ENCODE data around the gene NRF1. TPM values are rescaled to one million over a fixed set of nuclear protein-coding genes. Genes with fewer than 3 reads are reported as not detected.

The NRF1 gene
- total RNA-seq, 1 donor from 2014 or later, result 25.6 TPM

DNA sequence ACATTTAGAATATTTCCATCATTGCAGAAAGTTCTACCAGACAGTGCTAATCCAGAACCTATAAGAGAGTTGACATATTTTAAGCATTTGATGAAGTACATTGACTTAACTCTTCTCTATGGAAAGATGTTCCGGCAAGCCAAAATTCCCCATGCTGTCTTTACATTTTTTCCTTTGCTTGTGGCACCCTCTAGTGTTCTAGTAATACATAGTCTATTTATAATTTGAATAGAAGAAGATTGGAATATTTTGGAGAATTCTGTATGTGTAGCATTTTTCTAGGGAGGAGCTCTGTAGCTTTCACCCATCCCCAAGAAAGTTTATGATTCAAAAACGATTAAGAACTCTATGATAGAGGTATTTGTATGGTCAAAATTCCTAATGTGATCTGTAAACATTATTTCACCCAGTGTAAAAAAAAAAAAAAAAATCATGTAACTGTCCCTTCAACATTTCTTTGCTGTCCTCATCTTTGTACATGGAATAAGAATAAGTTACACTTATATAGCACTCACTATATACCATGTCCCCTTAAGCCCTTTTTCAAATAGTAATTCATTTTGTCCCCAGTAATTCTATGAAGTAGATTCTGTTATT is 33.2 kb downstream of the NRF1 start:
- no peaks in the 10 kb centered on the region for H3K27me3 Mint-ChIP-seq
- no peak overlapping the region for H3K27ac Mint-ChIP-seq
- peaks cover 23% of the 10 kb centered on the region for H3K4me1 Mint-ChIP-seq (ENCODE audit: unreplicated experiment)
- no peak for DNase-seq (ENCODE audit: extremely low spot score, unreplicated experiment)
- peak; percentile 74 for TF ChIP-seq CTCF (conservative IDR thresholded peaks at IDR 0.05)
- no peak overlapping the region for H3K4me3 Mint-ChIP-seq
- peaks cover 10% of the 10 kb centered on the region for H3K36me3 Mint-ChIP-seq
- H3K9me3 Mint-ChIP-seq, result no peaks in the 10 kb centered on the region

- Mint-ChIP-seq H3K27me3 (no peaks in the 10 kb centered on the region), H3K9me3 (no peaks in the 10 kb centered on the region), H3K36me3 (peaks cover 10% of the 10 kb centered on the region), H3K4me3 (no peak overlapping the region), H3K27ac (peak overlapping the region; percentile 6), H3K4me1 (ENCODE audit: unreplicated experiment) (peaks cover 23% of the 10 kb centered on the region)
- no peak for TF ChIP-seq CTCF (conservative IDR thresholded peaks at IDR 0.05)
- no peak for DNase-seq (ENCODE audit: extremely low spot score, unreplicated experiment)
Observed at GRCh38 chr7:129646369-129647021, 35.0 kb downstream of the NRF1 start.

GRCh38 chr7:129649128-129649690 is 37.7 kb downstream of the NRF1 start:
- Mint-ChIP-seq H3K9me3 (peaks cover 4% of the 10 kb centered on the region), H3K4me3 (no peak overlapping the region), H3K27ac (no peak overlapping the region), H3K27me3 (no peaks in the 10 kb centered on the region), H3K4me1 (ENCODE audit: unreplicated experiment) (peaks cover 13% of the 10 kb centered on the region), H3K36me3 (peaks cover 16% of the 10 kb centered on the region)
- no peak for DNase-seq (ENCODE audit: extremely low spot score, unreplicated experiment)
- no peak for TF ChIP-seq CTCF (conservative IDR thresholded peaks at IDR 0.05)

GRCh38 chr7:129650056-129650758 is 38.7 kb downstream of the NRF1 start:
- Mint-ChIP-seq H3K9me3 (peaks cover 4% of the 10 kb centered on the region), H3K4me1 (ENCODE audit: unreplicated experiment) (peaks cover 8% of the 10 kb centered on the region), H3K36me3 (peaks cover 21% of the 10 kb centered on the region), H3K4me3 (no peak overlapping the region), H3K27me3 (no peaks in the 10 kb centered on the region), H3K27ac (no peak overlapping the region)
- TF ChIP-seq CTCF (conservative IDR thresholded peaks at IDR 0.05), result no peak
- DNase-seq (ENCODE audit: extremely low spot score, unreplicated experiment), result no peak

DNA sequence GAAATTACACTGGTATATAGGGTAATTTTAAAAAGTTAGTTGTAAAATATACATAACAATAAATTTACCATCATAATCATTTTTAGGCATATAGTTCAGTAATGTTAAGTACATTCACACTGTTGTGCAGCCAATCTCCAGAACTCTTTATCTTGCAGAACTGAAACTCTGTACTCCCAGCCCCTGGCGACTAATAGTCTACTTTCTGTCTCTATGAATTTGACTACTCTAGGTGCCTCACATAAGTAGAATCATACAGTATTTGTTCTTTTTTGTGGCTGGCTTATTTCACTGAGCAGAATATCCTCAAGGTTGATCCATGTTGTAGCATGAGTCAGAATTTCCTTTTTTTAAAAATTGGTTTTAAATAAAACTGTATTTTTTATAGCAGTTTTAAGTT is 41.4 kb downstream of the NRF1 start:
- peaks cover 4% of the 10 kb centered on the region for H3K9me3 Mint-ChIP-seq
- no peak for TF ChIP-seq CTCF (conservative IDR thresholded peaks at IDR 0.05)

More for the DNA sequence above, 41.4 kb downstream of the NRF1 start:
- Mint-ChIP-seq H3K36me3 (peaks cover 19% of the 10 kb centered on the region), H3K4me1 (ENCODE audit: unreplicated experiment) (no peaks in the 10 kb centered on the region), H3K4me3 (no peak overlapping the region), H3K27ac (no peak overlapping the region), H3K27me3 (no peaks in the 10 kb centered on the region)
- no peak for DNase-seq (ENCODE audit: extremely low spot score, unreplicated experiment)
